Measurements from ENCODE around the gene ELMO2.

ELMO2 gene

DNA sequence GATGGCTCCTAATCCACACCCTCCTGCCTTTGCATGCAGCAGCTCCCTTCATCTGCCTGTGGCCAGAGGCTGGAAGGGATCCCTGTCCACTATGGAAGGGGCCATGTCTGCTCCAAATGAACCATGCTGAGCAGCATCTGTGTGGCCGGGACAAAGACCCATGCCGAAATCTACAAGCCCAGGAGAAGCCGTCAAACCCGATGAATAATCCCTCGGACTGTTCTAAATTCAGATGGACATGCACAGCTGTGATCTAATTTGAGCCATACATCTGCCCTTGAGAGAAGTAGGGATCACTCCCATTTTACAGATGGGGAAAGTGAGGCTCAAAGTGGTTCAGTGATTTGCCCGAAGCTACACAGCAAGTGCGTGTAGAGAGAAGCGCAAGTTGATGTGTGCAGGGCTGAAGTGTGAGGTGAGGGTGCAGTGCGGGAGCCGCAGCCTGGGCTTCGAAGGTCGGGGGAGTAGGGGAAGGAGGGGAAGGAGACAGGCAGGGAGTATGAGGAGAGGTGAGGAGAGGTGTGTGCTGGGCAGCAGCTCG, 75.5 kb downstream of the ELMO2 start:
- no peak for DNase-seq

DNA sequence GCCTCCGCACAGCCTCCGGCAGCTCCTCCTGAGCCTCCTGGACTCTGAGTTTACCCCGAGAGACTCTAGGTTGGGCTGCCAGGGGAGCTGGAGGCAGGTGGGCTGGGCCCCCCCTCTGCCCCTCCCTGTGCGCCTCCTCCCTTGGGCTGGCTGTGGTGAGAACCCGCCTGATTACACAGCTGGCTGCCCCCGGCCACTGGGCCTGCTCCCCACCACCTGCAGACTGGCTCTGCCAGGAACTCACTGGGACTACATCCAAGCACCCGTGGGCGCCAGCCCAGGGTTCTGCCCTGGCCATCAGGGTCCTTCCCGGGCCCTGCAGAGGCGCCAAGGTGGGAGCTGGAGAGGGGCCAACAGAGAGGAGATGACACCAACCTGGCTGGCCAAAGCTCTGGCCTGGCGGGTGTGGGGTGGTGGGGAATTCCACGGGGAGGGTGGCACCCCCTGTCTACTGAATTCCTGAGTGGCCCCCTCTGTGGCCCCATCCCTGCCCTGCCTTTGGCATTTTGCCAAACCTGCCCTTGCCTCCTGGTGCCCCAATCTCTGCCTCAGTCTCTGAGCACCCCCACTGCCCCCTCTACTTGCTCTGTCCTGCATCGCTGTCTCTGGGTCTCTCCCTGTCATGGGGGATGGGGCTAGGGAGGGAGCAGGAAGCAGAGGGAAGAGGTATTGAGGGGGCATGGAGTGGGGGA, 76.2 kb downstream of the ELMO2 start:
- no peak for DNase-seq

DNA sequence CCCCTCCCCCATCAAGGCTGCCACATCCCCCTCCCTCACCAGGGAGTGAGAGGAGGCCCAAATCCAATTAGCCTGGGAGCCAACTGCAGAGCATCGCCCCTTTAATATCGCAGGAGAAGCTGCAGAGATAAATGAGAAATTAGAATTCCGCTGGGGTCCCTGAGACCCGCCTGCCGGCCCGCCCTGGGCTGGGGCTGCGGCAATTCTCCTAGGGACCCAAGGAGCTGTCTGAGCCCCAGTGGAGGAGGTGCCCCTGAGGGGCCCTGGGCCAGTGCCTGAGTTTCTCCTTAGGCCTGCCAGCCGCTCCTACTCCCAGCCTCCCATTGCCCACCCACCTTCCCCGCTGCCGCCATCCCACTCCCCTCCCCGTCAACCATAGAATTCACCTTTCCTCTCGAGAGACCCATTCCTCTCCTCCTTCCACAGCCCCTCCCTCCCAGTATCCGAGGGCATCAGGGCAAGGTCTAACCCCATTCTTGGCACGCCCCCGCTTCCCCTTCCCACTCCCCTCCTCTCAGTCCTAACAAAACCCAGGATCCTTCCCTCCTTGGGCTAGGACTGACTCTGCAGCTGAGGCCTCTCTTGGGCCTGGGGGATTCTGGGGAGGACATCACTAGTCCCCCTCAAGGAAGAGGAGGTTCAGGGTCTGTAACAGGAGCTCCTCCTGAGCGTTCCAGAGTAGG, 78.1 kb downstream of the ELMO2 start:
- DNase-seq = no peak

DNA sequence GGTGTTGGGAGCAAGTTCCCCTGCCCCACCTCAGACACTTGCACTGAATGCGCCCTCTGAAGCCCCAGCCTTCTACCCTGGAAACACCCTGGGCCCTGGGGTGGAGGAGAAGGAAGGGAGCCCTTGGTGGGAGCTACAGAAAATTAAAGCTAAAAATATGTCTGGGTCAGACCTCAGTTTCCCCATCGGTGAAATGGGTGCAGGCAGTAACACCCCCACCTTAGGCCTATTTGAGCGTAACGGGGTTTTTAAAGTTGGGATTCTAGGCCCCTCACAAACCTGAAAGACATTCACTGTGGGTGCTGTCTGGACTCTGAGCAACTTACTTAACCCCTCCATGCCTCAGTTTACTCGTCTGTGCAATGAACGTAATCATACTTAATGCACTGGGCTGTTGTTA, 78.9 kb downstream of the ELMO2 start:
- no peak for DNase-seq

DNA sequence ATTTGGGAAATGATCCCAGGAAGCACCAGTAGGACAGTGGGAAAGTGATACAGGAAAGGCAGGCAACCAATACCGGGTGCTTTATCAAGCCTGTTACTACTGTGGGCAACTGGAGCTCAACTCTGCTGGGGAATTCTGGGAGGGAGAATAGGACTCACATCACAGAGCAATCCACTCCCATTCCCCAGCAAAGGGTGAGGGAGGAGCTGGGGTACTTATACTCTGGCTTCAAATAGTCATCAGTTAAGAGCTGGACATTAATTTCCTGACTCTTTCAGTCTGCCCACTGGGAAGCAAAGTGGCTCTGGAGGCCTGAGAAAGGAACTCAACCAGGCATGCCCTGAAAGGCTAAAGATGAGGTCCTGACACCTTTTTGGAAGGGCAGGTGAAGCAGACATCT, 80.6 kb downstream of the ELMO2 start:
- no peak for DNase-seq

DNA sequence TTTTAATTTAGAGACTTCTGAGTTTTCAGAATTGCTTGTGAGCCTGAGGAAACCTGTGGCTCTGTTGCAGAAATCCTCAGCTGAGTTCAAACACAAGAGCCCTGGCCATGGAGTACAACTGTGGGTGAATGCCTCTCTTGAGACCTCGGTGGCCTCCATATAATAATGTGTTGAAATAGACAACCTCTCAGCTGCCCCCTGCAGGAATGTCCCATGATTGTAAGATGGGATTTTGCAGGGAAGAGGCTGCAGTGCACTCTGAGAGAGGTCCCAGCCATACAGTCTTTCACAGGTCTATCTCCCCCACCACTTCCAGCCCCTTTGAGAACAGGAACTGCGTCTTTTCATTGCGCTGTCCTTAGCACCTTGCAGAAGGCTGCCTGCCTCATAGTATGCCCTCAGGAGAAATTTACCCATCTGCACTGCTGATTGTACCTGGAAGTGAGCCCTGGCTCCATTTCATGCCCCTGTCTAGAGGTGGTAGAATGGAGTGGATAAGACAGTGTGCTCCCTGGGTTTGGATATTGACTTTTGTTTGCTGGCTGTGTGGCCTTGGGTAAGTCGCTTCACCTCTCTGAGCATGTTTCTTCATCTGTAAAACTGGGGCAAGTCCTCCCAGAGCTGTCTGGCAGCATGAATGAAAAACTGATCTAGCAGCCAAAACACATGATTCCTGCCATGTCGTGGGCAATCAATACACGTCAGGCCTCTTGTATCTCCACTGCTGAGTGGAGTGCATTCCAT, 81.3 kb downstream of the ELMO2 start:
- DNase-seq = no peak

DNA sequence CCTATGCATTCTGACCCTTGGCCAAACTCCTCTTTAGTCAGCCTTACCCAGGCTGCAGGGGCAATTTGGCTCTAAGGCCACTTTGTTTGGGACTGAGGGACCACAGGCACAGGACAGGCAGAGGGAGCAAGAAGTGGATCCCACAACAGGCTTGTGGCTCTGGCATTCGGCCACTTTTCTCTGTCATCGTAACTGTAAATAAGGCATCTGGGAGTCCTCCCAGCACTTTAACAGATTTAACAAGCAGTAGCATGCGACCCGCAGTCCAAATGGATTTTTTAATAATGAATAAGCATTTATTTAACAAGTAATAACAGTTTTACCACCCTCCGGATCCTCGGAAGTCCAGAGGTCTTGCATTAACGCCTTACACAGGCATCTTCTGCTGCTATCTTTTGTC, 82.0 kb downstream of the ELMO2 start:
- DNase-seq = no peak

DNA sequence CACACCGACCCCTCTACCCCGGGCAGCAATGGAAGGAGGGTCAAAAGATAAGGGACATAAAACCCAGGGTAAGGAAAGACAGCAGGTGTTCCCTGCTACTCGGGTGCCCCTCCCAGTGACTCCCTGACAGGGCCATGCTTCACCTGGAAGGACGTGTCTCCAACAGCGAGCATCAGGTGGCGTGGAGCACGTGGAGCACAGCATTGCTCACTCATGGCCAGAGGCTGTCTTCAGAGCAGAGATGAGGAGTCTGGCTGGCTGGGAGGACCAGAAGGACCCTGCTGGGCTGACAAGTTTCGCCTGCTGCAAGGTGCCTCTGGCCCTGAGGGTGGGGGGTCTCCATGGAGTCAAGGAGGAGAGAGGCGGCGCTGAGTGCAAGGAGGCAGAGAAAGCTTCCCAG, 82.9 kb downstream of the ELMO2 start:
- no peak for DNase-seq

DNA sequence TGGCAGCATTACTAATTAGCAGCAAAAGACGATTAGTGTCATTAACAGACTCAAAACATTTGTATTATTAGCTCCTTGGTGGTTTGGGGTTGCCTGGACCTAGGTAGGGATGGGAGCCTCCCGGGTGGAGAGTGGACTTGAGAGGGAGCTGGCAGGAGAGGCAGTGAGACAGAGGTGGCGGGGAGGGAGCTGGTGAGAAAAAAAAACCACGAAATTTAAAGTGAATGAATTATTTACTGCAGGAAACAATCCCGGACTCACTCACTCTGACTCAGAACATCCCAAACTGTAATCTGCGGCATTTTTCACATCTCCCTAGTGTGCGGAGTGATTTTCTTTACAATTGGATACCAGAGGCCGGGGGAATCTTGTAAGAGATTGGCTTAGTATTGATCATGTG, 83.8 kb downstream of the ELMO2 start:
- DNase-seq = no peak

DNA sequence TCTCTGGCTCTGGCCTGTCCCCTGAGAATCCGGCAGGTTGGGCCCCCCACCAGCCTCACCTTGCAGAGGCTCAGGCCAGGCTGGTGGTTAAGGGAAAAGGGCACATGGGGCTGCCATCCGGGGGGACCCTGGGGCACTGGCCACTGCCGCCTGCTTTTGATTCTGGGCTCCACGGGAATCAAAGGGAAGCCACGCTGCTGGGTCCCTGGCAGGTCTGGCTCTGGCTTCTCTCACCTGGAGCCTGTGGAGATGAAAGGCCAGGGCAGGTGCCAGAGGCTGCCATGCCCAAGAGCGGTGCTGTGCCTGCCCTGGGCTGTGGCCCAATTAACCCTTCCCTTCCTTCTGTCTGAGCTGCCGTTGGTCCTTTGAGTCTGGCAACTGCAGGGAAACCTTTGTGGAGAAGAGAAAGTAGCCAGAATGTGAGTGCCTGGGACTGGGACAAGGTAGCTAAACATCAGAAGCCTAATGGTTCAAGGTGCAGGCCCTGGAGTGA, 88.7 kb downstream of the ELMO2 start:
- DNase-seq = no peak

DNA sequence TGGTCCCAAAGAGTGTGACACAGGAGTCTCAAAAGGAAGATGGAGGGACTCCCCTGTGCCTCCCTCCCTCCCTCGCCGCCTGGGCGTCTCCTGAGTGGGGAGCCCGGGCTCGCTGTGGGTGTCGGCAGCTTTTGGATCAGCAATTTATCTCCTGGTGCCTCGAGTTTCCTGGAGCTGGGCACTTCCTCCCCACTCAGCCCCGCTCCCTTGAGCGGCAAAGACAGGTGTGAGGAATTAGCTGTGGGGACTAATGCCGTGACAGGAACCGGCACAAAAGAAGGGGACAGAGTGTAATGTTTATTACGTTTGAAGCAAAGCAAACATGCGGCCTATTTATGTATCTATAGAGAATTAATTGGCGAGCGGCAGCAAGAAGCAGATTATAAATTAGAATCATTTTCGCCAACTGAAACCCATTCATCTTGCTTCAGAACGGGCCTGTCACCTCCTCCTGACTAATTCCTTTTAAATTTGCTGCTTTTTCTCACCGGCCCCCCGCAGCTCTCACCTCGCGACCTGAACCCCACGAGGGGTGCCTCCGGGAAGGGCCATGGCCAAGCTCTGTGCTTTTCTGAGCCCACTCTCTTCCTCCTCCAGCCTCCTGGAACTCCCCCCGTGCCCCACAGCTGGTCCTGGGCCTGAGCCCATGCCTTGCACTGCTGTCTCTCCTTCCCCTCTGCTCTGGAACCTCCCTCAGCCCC, 89.3 kb downstream of the ELMO2 start:
- no peak for DNase-seq

Data from femur (tissue), 1 donor.